NCI-H1436 treated with DMSO at 0.1 percent for 48 hours (cell line): ENCODE results near the gene GCNT1.

Experiments
- DNase-seq: peaks from one replicate; lab custom pipeline; 2025; lab: John Stamatoyannopoulos, UW

GCNT1 gene

GRCh38 chr9:76534026-76534425 is 75.0 kb downstream of the GCNT1 start:
- no peak for DNase-seq

GRCh38 chr9:76537150-76537646 is 78.2 kb downstream of the GCNT1 start:
- DNase-seq = no peak

DNA sequence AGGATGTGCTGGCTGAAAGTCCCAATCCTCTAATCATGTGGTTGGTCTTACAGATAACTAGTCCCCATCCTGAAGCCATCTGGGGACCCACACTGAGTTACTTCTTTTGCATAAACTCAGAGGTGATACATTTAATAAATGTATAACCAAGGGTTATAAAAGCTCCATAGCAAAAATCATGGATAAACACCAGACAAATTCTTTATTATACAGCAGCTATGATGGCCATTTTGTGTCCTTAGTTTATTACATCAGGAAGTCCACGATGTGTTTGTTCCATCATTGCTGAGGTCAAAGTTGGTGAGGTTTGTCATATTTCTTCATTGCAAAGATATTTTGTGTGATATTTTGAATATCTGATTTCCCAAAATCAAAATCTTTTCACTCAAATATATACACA is 80.2 kb downstream of the GCNT1 start:
- no peak for DNase-seq

DNA sequence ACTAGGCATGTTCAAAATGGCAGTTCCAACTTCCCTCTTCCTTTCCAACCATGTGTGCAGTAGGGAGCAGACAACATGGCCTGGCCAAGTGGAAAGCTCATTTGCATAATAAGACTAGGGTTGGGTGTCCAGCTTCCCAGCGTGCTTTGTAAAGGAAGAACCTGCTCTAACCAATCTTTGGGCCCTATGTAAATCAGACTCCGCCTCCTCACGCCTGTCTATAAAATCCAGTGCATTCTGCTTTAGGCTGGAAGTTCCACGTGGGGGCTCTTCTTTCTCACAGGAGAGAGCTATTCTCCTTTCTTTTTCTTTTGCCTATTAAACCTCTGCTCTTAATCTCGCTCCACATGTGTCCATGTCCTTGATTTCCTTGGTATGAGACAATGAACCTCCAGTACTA is 83.4 kb downstream of the GCNT1 start:
- no peak for DNase-seq

DNA sequence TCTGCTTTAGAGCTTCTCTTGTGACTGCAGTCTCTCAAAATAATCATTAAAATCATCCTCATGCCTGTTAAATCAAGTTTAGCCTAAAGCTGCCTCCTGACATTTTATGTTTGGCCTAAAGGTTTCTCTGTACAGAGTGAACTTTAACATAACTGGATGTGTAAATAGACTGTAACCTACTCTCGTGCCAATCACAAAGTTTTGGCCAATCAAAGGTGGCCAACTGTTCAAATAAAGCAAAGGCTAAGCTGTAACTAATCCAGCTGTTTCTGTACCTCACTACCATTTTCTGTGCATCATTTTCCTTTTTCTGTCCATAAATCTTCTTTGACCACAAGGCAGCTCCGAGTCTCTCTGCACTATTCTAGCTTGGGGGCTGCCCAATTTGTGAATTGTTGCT is 86.2 kb downstream of the GCNT1 start:
- no peak for DNase-seq

- DNase-seq = no peak
Observed at GRCh38 chr9:76552181-76552580, 93.2 kb downstream of the GCNT1 start.

GRCh38 chr9:76552751-76553455 is 93.9 kb downstream of the GCNT1 start:
- DNase-seq = no peak

DNA sequence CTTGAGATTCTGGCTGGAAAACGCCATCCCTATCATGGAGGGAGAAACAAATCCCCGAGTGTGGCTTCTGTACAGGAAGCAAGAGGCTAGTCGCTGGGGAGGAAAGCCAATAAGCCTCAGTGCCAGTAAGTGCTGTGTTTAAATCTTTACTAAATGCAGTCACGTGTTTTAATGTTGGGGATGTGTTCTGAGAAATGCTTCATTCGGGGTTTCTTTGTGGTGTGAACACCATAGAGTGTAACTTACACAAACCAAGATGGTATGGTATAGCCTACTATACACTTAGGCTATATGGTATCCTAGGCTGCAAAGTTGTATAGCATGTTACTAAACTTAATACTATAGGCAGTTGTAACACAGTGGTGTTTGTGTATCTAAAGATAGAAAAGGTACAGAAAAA is 94.7 kb downstream of the GCNT1 start:
- DNase-seq = no peak
